ENCODE data around the gene CXCL9. TPM values are rescaled to one million over a fixed set of nuclear protein-coding genes. Genes with fewer than 3 reads are reported as not detected.
"Not testable (repeated sequence)": the region's sequence is repeated elsewhere in the genome, so short reads cannot be mapped to it uniquely, and the experiment has no call there.

CXCL9 gene
- total RNA-seq, 4 donors from 2014 or later, result 0.19 to 0.48 (median 0.34) TPM; not detected in 1

DNA sequence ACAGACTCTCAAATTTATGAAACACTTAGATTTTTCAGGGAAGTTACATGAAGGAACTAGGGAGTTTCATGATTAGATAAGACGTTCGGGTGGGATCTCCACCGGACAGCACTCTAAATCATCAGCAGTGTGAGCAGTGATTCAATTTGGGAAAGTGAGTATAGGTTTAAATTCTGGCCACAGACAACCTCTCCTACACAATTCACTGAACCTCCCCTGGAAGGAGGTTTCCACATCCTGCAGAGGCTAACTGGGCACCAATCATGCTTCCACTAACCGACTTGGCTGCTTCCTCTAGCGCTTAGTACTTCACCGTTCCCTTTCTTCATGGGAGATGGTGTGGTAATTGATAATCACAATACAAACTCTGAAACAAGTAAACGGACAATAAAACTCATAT, 5.6 kb downstream of the CXCL9 start:
- H3K27ac ChIP-seq, result no peak overlapping the region
- TF ChIP-seq EP300 (IDR thresholded peaks at IDR 0.05) (no peak), POLR2A (IDR thresholded peaks at IDR 0.05) (no peak), POLR2AphosphoS5 (IDR thresholded peaks at IDR 0.05) (no peak)
- TF ChIP-seq, protein P1, sequence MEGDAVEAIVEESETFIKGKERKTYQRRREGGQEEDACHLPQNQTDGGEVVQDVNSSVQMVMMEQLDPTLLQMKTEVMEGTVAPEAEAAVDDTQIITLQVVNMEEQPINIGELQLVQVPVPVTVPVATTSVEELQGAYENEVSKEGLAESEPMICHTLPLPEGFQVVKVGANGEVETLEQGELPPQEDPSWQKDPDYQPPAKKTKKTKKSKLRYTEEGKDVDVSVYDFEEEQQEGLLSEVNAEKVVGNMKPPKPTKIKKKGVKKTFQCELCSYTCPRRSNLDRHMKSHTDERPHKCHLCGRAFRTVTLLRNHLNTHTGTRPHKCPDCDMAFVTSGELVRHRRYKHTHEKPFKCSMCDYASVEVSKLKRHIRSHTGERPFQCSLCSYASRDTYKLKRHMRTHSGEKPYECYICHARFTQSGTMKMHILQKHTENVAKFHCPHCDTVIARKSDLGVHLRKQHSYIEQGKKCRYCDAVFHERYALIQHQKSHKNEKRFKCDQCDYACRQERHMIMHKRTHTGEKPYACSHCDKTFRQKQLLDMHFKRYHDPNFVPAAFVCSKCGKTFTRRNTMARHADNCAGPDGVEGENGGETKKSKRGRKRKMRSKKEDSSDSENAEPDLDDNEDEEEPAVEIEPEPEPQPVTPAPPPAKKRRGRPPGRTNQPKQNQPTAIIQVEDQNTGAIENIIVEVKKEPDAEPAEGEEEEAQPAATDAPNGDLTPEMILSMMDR (IDR thresholded peaks at IDR 0.05), result no peak
- H3K4me1 ChIP-seq, result no peaks in the 10 kb centered on the region
- no peaks in the 10 kb centered on the region for H3K9me3 ChIP-seq
- no peak overlapping the region for H3K4me3 ChIP-seq
- no peaks in the 10 kb centered on the region for H3K27me3 ChIP-seq
- no peaks in the 10 kb centered on the region for H3K36me3 ChIP-seq
- DNase-seq (ENCODE audit: low spot score in 2 of 2), result no peak
- 80% methylated on average over 7 of the region's 7 CpGs for WGBS

DNA sequence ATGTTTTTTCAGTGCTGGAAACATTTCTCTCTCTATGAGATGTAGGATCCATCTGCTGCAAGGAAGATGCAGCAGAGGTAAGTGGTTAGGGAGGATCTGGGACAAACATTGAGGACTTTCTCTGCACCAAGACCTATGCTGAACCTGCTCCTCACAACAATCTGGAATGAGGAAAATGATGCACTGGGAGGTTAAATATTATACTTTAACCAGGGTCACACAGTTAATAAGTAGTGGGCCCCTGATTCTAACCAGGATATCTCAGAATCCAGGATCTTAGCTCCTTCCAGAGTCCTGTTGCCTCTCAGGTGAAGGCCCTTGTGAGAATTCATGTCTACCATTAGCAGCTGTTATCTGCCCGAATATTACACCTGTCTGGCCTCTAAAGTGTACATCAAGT, 7.0 kb downstream of the CXCL9 start:
- Histone ChIP-seq H3K4me3 (no peak overlapping the region), H3K36me3 (no peaks in the 10 kb centered on the region), H3K27ac (no peak overlapping the region), H3K4me1 (no peaks in the 10 kb centered on the region), H3K9me3 (no peaks in the 10 kb centered on the region), H3K27me3 (no peaks in the 10 kb centered on the region)
- WGBS, result 90% methylated on average over 1 of the region's 1 CpG
- TF ChIP-seq POLR2A (IDR thresholded peaks at IDR 0.05) (no peak), POLR2AphosphoS5 (IDR thresholded peaks at IDR 0.05) (no peak), EP300 (IDR thresholded peaks at IDR 0.05) (no peak)
- TF ChIP-seq, protein P1 (IDR thresholded peaks at IDR 0.05), result no peak
- no peak for DNase-seq (ENCODE audit: low spot score in 2 of 2)

DNA sequence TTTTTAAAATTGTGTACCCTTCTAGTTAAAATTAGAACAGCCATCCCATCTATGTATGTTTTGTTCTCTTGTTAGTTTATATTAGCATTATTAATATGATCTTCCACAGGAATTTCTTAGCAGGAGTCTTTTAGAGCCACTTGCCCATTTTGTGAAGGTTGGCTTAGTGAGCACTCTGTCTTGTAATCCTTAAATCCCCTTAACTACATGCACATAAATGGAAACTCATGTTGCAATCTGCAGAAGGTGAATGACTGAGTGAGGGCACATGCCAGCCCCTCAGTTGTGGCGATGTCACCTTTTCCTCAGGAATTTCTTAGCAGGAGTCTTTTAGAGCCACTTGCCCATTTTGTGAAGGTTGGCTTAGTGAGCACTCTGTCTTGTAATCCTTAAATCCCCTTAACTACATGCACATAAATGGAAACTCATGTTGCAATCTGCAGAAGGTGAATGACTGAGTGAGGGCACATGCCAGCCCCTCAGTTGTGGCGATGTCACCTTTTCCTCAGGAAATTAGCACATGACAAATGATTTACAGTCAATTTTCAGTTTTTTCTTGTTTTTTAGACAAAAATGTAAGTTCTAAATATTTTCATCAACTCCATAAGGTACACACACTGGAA, 8.7 kb downstream of the CXCL9 start:
- H3K9me3 ChIP-seq; DNase-seq (ENCODE audit: low spot score in 2 of 2); H3K4me1 ChIP-seq; H3K27ac ChIP-seq; H3K27me3 ChIP-seq; H3K4me3 ChIP-seq; H3K36me3 ChIP-seq: not testable (repeated sequence)
- 67% methylated on average over 2 of the region's 2 CpGs for WGBS

DNA sequence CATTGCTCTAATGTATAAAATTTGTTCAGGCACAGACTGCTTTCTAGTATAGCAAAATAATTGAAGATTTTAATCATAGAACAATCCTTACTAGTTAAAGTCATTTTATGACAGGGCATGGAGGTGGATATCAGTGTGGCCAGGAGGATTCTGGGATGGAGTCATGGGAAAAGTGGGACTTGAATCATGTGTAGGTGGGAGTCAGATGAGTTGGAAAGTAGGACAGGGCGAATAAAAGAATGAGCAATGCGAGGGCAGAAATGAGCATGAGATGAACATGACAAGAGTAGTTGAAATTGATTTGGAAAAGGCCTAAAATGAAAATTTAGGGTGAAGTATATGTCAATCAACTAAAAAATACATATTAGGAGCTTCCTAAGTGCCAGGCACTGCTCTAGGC, 9.4 kb downstream of the CXCL9 start:
- no peak for DNase-seq (ENCODE audit: low spot score in 2 of 2)
- Histone ChIP-seq H3K4me1 (no peaks in the 10 kb centered on the region), H3K27ac (no peak overlapping the region), H3K9me3 (no peaks in the 10 kb centered on the region), H3K27me3 (no peaks in the 10 kb centered on the region), H3K36me3 (no peaks in the 10 kb centered on the region), H3K4me3 (no peak overlapping the region)
- 77% methylated on average over 2 of the region's 2 CpGs for WGBS
- no peak for TF ChIP-seq POLR2A (IDR thresholded peaks at IDR 0.05)
- TF ChIP-seq POLR2AphosphoS5 (IDR thresholded peaks at IDR 0.05), result no peak
- TF ChIP-seq, protein P1 (IDR thresholded peaks at IDR 0.05), result no peak
- TF ChIP-seq EP300 (IDR thresholded peaks at IDR 0.05), result no peak

DNA sequence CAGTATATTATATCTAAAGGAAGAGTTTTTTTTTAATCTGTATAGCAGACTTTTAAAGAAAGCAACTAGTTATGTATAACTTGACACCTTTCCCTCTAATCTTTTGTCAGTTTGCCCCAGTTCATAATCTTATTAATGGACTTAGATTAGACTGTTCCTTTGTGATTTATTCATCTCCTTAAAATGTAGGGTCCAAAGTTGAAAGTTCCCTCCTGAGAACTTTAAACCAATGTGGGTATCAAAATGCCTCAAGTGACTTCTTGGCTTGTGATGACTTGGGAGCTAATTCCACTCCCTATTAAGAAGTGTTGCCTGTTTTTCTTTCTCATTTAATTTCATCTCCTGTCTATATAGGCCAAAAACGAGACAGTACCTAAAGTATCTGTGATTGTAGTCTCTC, 10.2 kb downstream of the CXCL9 start:
- H3K4me1 ChIP-seq, result no peaks in the 10 kb centered on the region
- DNase-seq (ENCODE audit: low spot score in 2 of 2), result no peak
- 67% methylated on average over 1 of the region's 1 CpG for WGBS
- H3K4me3 ChIP-seq, result no peak overlapping the region
- no peak overlapping the region for H3K27ac ChIP-seq
- TF ChIP-seq, protein P1 (IDR thresholded peaks at IDR 0.05), result no peak
- no peak for TF ChIP-seq POLR2A (IDR thresholded peaks at IDR 0.05)
- TF ChIP-seq EP300 (IDR thresholded peaks at IDR 0.05), result no peak
- TF ChIP-seq POLR2AphosphoS5 (IDR thresholded peaks at IDR 0.05), result no peak
- no peaks in the 10 kb centered on the region for H3K36me3 ChIP-seq
- H3K27me3 ChIP-seq, result no peaks in the 10 kb centered on the region
- H3K9me3 ChIP-seq, result no peaks in the 10 kb centered on the region

DNA sequence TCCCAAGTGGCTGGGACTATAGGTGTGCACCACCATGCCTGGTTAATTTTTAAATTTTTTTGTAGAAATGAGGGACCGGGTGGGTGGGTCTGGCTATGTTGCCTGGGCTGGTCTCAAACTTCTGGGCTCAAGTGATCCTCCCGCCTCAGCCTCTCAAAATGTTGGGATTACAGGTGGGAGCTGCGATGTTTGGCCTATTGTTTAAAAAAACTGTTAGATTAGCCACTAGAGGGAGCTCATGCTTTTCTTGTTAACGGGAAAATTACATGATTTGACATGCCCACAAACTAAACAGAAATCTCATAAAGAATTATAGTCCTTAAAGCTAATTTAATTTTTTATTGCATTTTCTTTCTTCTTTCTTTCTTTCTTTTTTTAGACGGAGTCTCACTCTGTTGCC, 11.6 kb downstream of the CXCL9 start:
- Histone ChIP-seq H3K27ac (no peak overlapping the region), H3K4me3 (no peak overlapping the region), H3K36me3 (no peaks in the 10 kb centered on the region), H3K9me3 (no peaks in the 10 kb centered on the region), H3K4me1 (peaks cover 4% of the 10 kb centered on the region), H3K27me3 (no peaks in the 10 kb centered on the region)
- 6% methylated on average over 5 of the region's 5 CpGs for WGBS
- TF ChIP-seq, protein P1 (IDR thresholded peaks at IDR 0.05), result peak; percentile 36 to 48
- TF ChIP-seq POLR2AphosphoS5 (IDR thresholded peaks at IDR 0.05), result no peak
- TF ChIP-seq EP300 (IDR thresholded peaks at IDR 0.05), result no peak
- no peak for TF ChIP-seq POLR2A (IDR thresholded peaks at IDR 0.05)
- DNase-seq (ENCODE audit: low spot score in 2 of 2), result no peak
